Stimulated activated CD8-positive, alpha-beta memory T cell treated with anti-CD3 and anti-CD28 coated beads, Interleukin-15, amount 100 ng/mL, for 48 hours (primary cell): ENCODE measurements around the gene STAC.

ENCODE experiments used
- DNase-seq, 2 donors: peaks; one replicate each; pipeline ENCODE4 v3.0.0-alpha.2; 2020; ENCODE audit warnings: low read depth in 2 of 2

Gene STAC

GRCh38 chr3:36380221-36381031 is at the start of gene STAC:
TSS of gene STAC (plus strand) at chr3:36380504. CDS start at chr3:36380644, 140 bp downstream.
- peak in 1 of 2 donors; percentile 13 for DNase-seq

- no peak for DNase-seq
These were observed 48.2 kb upstream of the STAC start for GRCh38 chr3:36332139-36332538.

- no peak for DNase-seq
These were observed 18.1 kb upstream of the STAC start for GRCh38 chr3:36362216-36362615.

- no peak for DNase-seq
These were observed 17.3 kb upstream of the STAC start for GRCh38 chr3:36362973-36363372.

GRCh38 chr3:36364260-36364659 is 16.0 kb upstream of the STAC start:
- DNase-seq, result no peak

- no peak for DNase-seq
These were observed 14.5 kb upstream of the STAC start for GRCh38 chr3:36365829-36366228.

GRCh38 chr3:36366308-36366707 is 14.0 kb upstream of the STAC start:
- DNase-seq, result no peak

GRCh38 chr3:36367912-36368573 is 12.3 kb upstream of the STAC start:
- DNase-seq, result no peak

- no peak for DNase-seq
These were observed 7.8 kb upstream of the STAC start for GRCh38 chr3:36372534-36372935.

GRCh38 chr3:36373084-36373483 is 7.2 kb upstream of the STAC start:
- no peak for DNase-seq

GRCh38 chr3:36373666-36374065 is 6.6 kb upstream of the STAC start:
- no peak for DNase-seq

- DNase-seq, result no peak
These were observed 458 bp upstream of the STAC start for GRCh38 chr3:36379872-36380220.

GRCh38 chr3:36381311-36381956 is 1.1 kb downstream of the STAC start:
- DNase-seq, result no peak

- DNase-seq, result no peak
These were observed 13.3 kb downstream of the STAC start for GRCh38 chr3:36393563-36393962.

- no peak for DNase-seq
These were observed 13.9 kb downstream of the STAC start for GRCh38 chr3:36394176-36394575.

GRCh38 chr3:36397841-36398240 is 17.5 kb downstream of the STAC start:
- DNase-seq, result no peak

- DNase-seq, result no peak
These were observed 19.6 kb downstream of the STAC start for GRCh38 chr3:36399933-36400332.

GRCh38 chr3:36401056-36401455 is 20.8 kb downstream of the STAC start:
- no peak for DNase-seq

GRCh38 chr3:36403661-36404060 is 23.4 kb downstream of the STAC start:
- DNase-seq, result no peak

- no peak for DNase-seq
These were observed 24.9 kb downstream of the STAC start for GRCh38 chr3:36405190-36405589.

- DNase-seq, result no peak
These were observed 27.8 kb downstream of the STAC start for GRCh38 chr3:36408146-36408545.

- DNase-seq, result no peak
These were observed 29.6 kb downstream of the STAC start for GRCh38 chr3:36409862-36410261.

GRCh38 chr3:36411587-36411986 is 31.3 kb downstream of the STAC start:
- DNase-seq, result no peak
